HFF-Myc (cell line): ENCODE results near the gene KCNC4.

ENCODE experiments used
- DNase-seq: peaks from one replicate; pipeline ENCODE4 v3.0.0-alpha.2; 2011; ENCODE audit warnings: low read depth; ENCODE audit errors: extremely low read depth
- H3K4me3 ChIP-seq: replicated peaks from 2 replicates; pipeline ENCODE4 v1.5.1; 2011; ENCODE audit warnings: low read depth, mild to moderate bottlenecking, control low read depth, low read length
- CTCF ChIP-seq: IDR thresholded peaks from 2 replicates; pipeline ENCODE4 v1.5.1; 2012; ENCODE audit warnings: mild to moderate bottlenecking, low read depth, low read length, control low read depth; ENCODE audit errors: missing control alignments

Gene KCNC4

GRCh38 chr1:110229348-110230001 is 19.4 kb downstream of the KCNC4 start:
- H3K4me3 ChIP-seq, result no peak overlapping the region
- TF ChIP-seq CTCF, result no peak
- DNase-seq, result no peak

- H3K4me3 ChIP-seq, result no peak overlapping the region
- TF ChIP-seq CTCF, result no peak
- DNase-seq, result no peak
These were observed 20.5 kb downstream of the KCNC4 start for GRCh38 chr1:110230381-110231199.

- H3K4me3 ChIP-seq, result no peak overlapping the region
- no peak for TF ChIP-seq CTCF
- DNase-seq, result no peak
These were observed 23.7 kb downstream of the KCNC4 start for GRCh38 chr1:110233861-110234260.

- TF ChIP-seq CTCF, result no peak
- H3K4me3 ChIP-seq, result no peak overlapping the region
- DNase-seq, result no peak
These were observed 24.6 kb downstream of the KCNC4 start for GRCh38 chr1:110234691-110235090.

GRCh38 chr1:110235181-110235833 is 25.2 kb downstream of the KCNC4 start:
- no peak overlapping the region for H3K4me3 ChIP-seq
- DNase-seq, result no peak
- TF ChIP-seq CTCF, result no peak

GRCh38 chr1:110235834-110236682 is 25.9 kb downstream of the KCNC4 start:
- DNase-seq, result peak; percentile 24
- no peak for TF ChIP-seq CTCF
- H3K4me3 ChIP-seq, result no peak overlapping the region
